GM20431 (cell line): ENCODE measurements around the gene BFSP1.

Source experiments
- in situ Hi-C: fragments of 300-500 bp; cut with MseI, MboI; formaldehyde crosslinking; loops from one replicate; pipeline ENCODE4 v1.15.0; 2020; ENCODE audit warnings: low sequenced_read_pairs; ENCODE audit not compliant: unreplicated experiment

Gene BFSP1

GRCh38 chr20:17471606-17472187, 59.5 kb downstream of the BFSP1 start:
- in situ Hi-C loops: no loop called here

- in situ Hi-C loops: no loop called here
Measured at GRCh38 chr20:17470973-17471372, 60.2 kb downstream of the BFSP1 start.

- in situ Hi-C loops: no loop called here
Measured at GRCh38 chr20:17470521-17470920, 60.7 kb downstream of the BFSP1 start.

- in situ Hi-C loops: no loop called here
Measured at GRCh38 chr20:17469246-17470030, 61.7 kb downstream of the BFSP1 start.

- in situ Hi-C loops: no loop called here
Measured at GRCh38 chr20:17468073-17468840, 62.9 kb downstream of the BFSP1 start.

- in situ Hi-C loops: no loop called here
Measured at GRCh38 chr20:17467120-17467655, 64.0 kb downstream of the BFSP1 start.

GRCh38 chr20:17466641-17467040, 64.5 kb downstream of the BFSP1 start:
- in situ Hi-C loops: no loop called here

GRCh38 chr20:17465236-17465635, 65.9 kb downstream of the BFSP1 start:
- in situ Hi-C loops: no loop called here

- in situ Hi-C loops: no loop called here
Measured at GRCh38 chr20:17463711-17464110, 67.5 kb downstream of the BFSP1 start.

GRCh38 chr20:17461941-17462340, 69.2 kb downstream of the BFSP1 start:
- in situ Hi-C loops: no loop called here

- in situ Hi-C loops: no loop called here
Measured at GRCh38 chr20:17460119-17460518, 71.1 kb downstream of the BFSP1 start.

GRCh38 chr20:17457588-17458190, 73.5 kb downstream of the BFSP1 start:
- in situ Hi-C loops: no loop called here

GRCh38 chr20:17457079-17457478, 74.1 kb downstream of the BFSP1 start:
- in situ Hi-C loops: no loop called here

GRCh38 chr20:17456279-17456678, 74.9 kb downstream of the BFSP1 start:
- in situ Hi-C loops: no loop called here

- in situ Hi-C loops: no loop called here
Measured at GRCh38 chr20:17453592-17453991, 77.6 kb downstream of the BFSP1 start.

GRCh38 chr20:17452441-17452840, 78.7 kb downstream of the BFSP1 start:
- in situ Hi-C loops: no loop called here

GRCh38 chr20:17449031-17449430, 82.1 kb downstream of the BFSP1 start:
- in situ Hi-C loops: no loop called here

GRCh38 chr20:17448071-17448470, 83.1 kb downstream of the BFSP1 start:
- in situ Hi-C loops: no loop called here

- in situ Hi-C loops: no loop called here
Measured at GRCh38 chr20:17446171-17446570, 85.0 kb downstream of the BFSP1 start.

- in situ Hi-C loops: no loop called here
Measured at GRCh38 chr20:17445543-17445942, 85.6 kb downstream of the BFSP1 start.
